ENCODE data around the gene THSD7B. TPM values are rescaled to one million over a fixed set of nuclear protein-coding genes. Genes with fewer than 3 reads are reported as not detected.

THSD7B gene
- total RNA-seq, 2 donors from 2014 or later: 0.51 to 5.4 TPM

DNA sequence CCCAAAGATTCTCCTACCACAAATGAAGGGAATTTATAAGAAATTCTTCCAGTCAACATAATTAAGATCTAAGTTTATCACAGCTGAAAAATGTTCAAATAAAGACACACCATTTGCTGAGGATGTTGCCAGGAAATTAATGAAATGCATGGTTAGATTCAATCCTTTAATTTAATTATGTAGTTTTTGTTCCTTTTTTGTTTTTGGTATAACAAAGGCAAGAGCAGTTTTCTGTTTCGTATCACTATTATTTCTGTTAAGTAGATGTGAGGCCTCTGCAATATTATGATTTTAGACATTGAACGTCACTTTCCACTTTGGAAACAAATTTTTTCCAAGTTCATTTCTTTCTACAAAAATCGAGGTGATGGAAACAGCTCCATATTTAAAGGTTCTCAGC lies 440.0 kb downstream of the THSD7B start:
- intact Hi-C loops (cut with DNase I): no loop called here
- WGBS: 91% methylated on average over 3 of the region's 3 CpGs
- Histone ChIP-seq H3K27ac (no peak overlapping the region), H3K9me3 (no peaks in the 10 kb centered on the region), H3K4me1 (replicated peaks) (no peaks in the 10 kb centered on the region), H3K36me3 (no peaks in the 10 kb centered on the region), H3K4me3 (no peak overlapping the region), H3K27me3 (replicated peaks; ENCODE audit: insufficient read depth) (no peaks in the 10 kb centered on the region)
- TF ChIP-seq, protein P1, sequence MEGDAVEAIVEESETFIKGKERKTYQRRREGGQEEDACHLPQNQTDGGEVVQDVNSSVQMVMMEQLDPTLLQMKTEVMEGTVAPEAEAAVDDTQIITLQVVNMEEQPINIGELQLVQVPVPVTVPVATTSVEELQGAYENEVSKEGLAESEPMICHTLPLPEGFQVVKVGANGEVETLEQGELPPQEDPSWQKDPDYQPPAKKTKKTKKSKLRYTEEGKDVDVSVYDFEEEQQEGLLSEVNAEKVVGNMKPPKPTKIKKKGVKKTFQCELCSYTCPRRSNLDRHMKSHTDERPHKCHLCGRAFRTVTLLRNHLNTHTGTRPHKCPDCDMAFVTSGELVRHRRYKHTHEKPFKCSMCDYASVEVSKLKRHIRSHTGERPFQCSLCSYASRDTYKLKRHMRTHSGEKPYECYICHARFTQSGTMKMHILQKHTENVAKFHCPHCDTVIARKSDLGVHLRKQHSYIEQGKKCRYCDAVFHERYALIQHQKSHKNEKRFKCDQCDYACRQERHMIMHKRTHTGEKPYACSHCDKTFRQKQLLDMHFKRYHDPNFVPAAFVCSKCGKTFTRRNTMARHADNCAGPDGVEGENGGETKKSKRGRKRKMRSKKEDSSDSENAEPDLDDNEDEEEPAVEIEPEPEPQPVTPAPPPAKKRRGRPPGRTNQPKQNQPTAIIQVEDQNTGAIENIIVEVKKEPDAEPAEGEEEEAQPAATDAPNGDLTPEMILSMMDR (IDR thresholded peaks at IDR 0.05): no peak
- TF ChIP-seq POLR2AphosphoS5 (IDR thresholded peaks at IDR 0.05) (no peak), POLR2A (IDR thresholded peaks at IDR 0.05) (no peak)
- DNase-seq (ENCODE audit: low spot score): no peak

- Histone ChIP-seq H3K9me3 (no peaks in the 10 kb centered on the region), H3K27ac (no peak overlapping the region), H3K4me3 (no peak overlapping the region), H3K4me1 (replicated peaks) (no peaks in the 10 kb centered on the region), H3K36me3 (no peaks in the 10 kb centered on the region), H3K27me3 (replicated peaks; ENCODE audit: insufficient read depth) (no peaks in the 10 kb centered on the region)
- TF ChIP-seq POLR2AphosphoS5 (IDR thresholded peaks at IDR 0.05): no peak
- no peak for TF ChIP-seq POLR2A (IDR thresholded peaks at IDR 0.05)
- TF ChIP-seq, protein P1 (IDR thresholded peaks at IDR 0.05): no peak
- DNase-seq (ENCODE audit: low spot score): no peak
- intact Hi-C loops (cut with DNase I): no loop called here
- WGBS: 86% methylated on average over 3 of the region's 3 CpGs
Observed at GRCh38 chr2:137206069-137206468, 440.7 kb downstream of the THSD7B start.

DNA sequence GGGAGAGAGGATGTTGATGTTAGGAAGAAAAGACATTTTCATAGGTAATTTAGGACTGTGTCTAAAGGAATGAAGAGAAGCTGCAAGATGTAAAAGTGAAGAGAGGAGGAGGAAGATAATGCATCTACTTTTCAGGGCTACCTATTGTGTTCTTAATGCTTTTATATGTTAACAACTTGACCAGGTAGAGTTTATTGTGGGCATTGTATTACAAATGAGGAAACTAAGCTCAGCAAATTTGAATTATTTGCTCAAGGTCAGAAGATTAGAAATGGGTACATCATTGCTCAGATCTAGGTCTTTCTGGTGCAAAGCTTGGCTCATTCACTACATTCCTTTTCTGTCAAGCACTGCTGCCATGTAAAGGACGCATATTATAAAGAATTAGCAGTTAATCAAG lies 441.7 kb downstream of the THSD7B start:
- no peak for DNase-seq (ENCODE audit: low spot score)
- H3K27ac ChIP-seq: no peak overlapping the region
- H3K27me3 ChIP-seq (replicated peaks; ENCODE audit: insufficient read depth): no peaks in the 10 kb centered on the region
- no peaks in the 10 kb centered on the region for H3K4me1 ChIP-seq (replicated peaks)
- intact Hi-C loops (cut with DNase I): no loop called here
- H3K4me3 ChIP-seq: no peak overlapping the region
- no peaks in the 10 kb centered on the region for H3K9me3 ChIP-seq
- no peaks in the 10 kb centered on the region for H3K36me3 ChIP-seq
- WGBS: 85% methylated on average over 1 of the region's 1 CpG
- TF ChIP-seq POLR2A (IDR thresholded peaks at IDR 0.05): no peak

DNA sequence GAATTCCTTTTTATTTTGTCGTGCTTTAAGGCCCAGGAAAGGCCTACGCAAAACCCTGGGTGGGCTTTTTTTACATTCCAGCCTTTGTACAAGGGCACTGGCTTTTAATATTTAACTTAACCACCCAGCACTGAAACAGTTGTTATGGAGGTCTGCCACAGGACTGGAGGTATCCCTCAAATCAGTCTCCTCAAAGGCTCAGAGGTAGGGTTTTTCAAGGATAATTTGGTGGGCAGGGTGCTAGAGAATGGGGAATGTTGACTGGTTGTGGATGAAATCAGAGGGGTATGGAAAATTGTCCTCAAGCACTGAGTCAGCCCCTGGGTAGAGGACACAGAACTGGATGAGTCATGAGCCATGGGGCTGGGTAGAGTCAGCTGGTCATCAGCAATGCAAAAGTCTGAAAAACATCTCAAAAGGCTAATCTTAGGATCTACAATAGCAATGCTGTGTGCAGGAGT lies 443.1 kb downstream of the THSD7B start:
- intact Hi-C loops (cut with DNase I): no loop called here
- 70% methylated on average over 2 of the region's 2 CpGs for WGBS
- DNase-seq (ENCODE audit: low spot score): no peak

GRCh38 chr2:137210039-137210438 lies 444.7 kb downstream of the THSD7B start:
- intact Hi-C loops (cut with DNase I): no loop called here

More for the DNA sequence above, 443.1 kb downstream of the THSD7B start:
- H3K4me1 ChIP-seq (replicated peaks): no peaks in the 10 kb centered on the region
- TF ChIP-seq, protein P1 (IDR thresholded peaks at IDR 0.05): no peak
- TF ChIP-seq POLR2AphosphoS5 (IDR thresholded peaks at IDR 0.05) (no peak), POLR2A (IDR thresholded peaks at IDR 0.05) (no peak)
- H3K36me3 ChIP-seq: no peaks in the 10 kb centered on the region
- no peaks in the 10 kb centered on the region for H3K9me3 ChIP-seq
- no peak overlapping the region for H3K4me3 ChIP-seq
- H3K27me3 ChIP-seq (replicated peaks; ENCODE audit: insufficient read depth): no peaks in the 10 kb centered on the region
- no peak overlapping the region for H3K27ac ChIP-seq

More at GRCh38 chr2:137210039-137210438, 444.7 kb downstream of the THSD7B start:
- H3K4me3 ChIP-seq: no peak overlapping the region
- no peak overlapping the region for H3K27ac ChIP-seq
- TF ChIP-seq, protein P1 (IDR thresholded peaks at IDR 0.05): no peak
- TF ChIP-seq POLR2A (IDR thresholded peaks at IDR 0.05): no peak
- TF ChIP-seq POLR2AphosphoS5 (IDR thresholded peaks at IDR 0.05): no peak
- H3K36me3 ChIP-seq: no peaks in the 10 kb centered on the region
- H3K4me1 ChIP-seq (replicated peaks): no peaks in the 10 kb centered on the region
- H3K27me3 ChIP-seq (replicated peaks; ENCODE audit: insufficient read depth): no peaks in the 10 kb centered on the region
- no peaks in the 10 kb centered on the region for H3K9me3 ChIP-seq
- no peak for DNase-seq (ENCODE audit: low spot score)

All from prostate gland (tissue), 2 donors.